PFSK-1 (cell line): ENCODE data around the gene ENOSF1.

Source experiments
- FOXP2 ChIP-seq: optimal IDR thresholded peaks from 2 replicates; pipeline ENCODE3; 2011; ENCODE audit warnings: borderline replicate concordance, control low read depth, inconsistent platforms; ENCODE audit not compliant: insufficient read depth; ENCODE audit errors: extremely low read length, extremely low read depth
- POLR2AphosphoS5 ChIP-seq: IDR thresholded peaks from 2 replicates; pipeline ENCODE4 v1.6.1; 2012; ENCODE audit warnings: low read depth, mild to moderate bottlenecking, control low read depth, low read length, moderate library complexity
- REST ChIP-seq, 2 experiments: IDR thresholded peaks; 2 replicates each; pipeline versions ENCODE4 v1.6.1 to v1.8.0; 2011 to 2012; ENCODE audit warnings: low read depth in 2 of 2, low read length in 2 of 2, control low read depth in 1 of 2, inconsistent platforms in 1 of 2, mild to moderate bottlenecking in 1 of 2, moderate library complexity in 1 of 2; ENCODE audit not compliant: insufficient read depth in 1 of 2
- SIN3A ChIP-seq: IDR thresholded peaks from 2 replicates; pipeline ENCODE4 v1.6.1; 2012; ENCODE audit warnings: mild to moderate bottlenecking, low read length, moderate library complexity, borderline replicate concordance; ENCODE audit not compliant: insufficient read depth
- TAF1 ChIP-seq: IDR thresholded peaks from 2 replicates; pipeline ENCODE4 v1.6.1; 2012; ENCODE audit warnings: low read length, control low read depth, borderline replicate concordance; ENCODE audit not compliant: insufficient read depth

GRCh38 chr18:631560-631959 is 80.9 kb downstream of the ENOSF1 start:
- TF ChIP-seq REST (IDR thresholded peaks at IDR 0.05; ENCODE audit: insufficient read depth in 1 of 2, low read depth in 2 of 2, low read length in 2 of 2) (no peak), TAF1 (no peak), POLR2AphosphoS5 (no peak), SIN3A (no peak), FOXP2 (no peak)
